ENCODE results near the gene CUX1.

Gene CUX1

GRCh38 chr7:102270178-102270887, 452.9 kb downstream of the CUX1 start:
- no peak overlapping the region for H3K4me2 ChIP-seq (ENCODE audit: low read depth, low read length)
- H3K4me3 ChIP-seq (ENCODE audit: low read length): no peak overlapping the region
- H4K20me1 ChIP-seq (ENCODE audit: insufficient read depth, low read length): no peaks in the 10 kb centered on the region
- no peaks in the 10 kb centered on the region for H3K79me2 ChIP-seq (ENCODE audit: low read length)
- DNase-seq: no peak
- no peak overlapping the region for H3K27ac ChIP-seq (ENCODE audit: low read length)
- no peaks in the 10 kb centered on the region for H3F3A ChIP-seq (ENCODE audit: insufficient read depth, low read length)
- no peak overlapping the region for H2AFZ ChIP-seq (ENCODE audit: low read length)
- no peaks in the 10 kb centered on the region for H3K9me2 ChIP-seq (replicated peaks; ENCODE audit: insufficient read depth, low read length)
- H3K36me3 ChIP-seq (replicated peaks; ENCODE audit: insufficient read depth, low read length): no peaks in the 10 kb centered on the region
- TF ChIP-seq, protein P1, sequence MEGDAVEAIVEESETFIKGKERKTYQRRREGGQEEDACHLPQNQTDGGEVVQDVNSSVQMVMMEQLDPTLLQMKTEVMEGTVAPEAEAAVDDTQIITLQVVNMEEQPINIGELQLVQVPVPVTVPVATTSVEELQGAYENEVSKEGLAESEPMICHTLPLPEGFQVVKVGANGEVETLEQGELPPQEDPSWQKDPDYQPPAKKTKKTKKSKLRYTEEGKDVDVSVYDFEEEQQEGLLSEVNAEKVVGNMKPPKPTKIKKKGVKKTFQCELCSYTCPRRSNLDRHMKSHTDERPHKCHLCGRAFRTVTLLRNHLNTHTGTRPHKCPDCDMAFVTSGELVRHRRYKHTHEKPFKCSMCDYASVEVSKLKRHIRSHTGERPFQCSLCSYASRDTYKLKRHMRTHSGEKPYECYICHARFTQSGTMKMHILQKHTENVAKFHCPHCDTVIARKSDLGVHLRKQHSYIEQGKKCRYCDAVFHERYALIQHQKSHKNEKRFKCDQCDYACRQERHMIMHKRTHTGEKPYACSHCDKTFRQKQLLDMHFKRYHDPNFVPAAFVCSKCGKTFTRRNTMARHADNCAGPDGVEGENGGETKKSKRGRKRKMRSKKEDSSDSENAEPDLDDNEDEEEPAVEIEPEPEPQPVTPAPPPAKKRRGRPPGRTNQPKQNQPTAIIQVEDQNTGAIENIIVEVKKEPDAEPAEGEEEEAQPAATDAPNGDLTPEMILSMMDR (IDR thresholded peaks at IDR 0.05; ENCODE audit: low read length): no peak
- TF ChIP-seq EZH2phosphoT487 (IDR thresholded peaks at IDR 0.05; ENCODE audit: low read length): no peak
- no peak for TF ChIP-seq EZH2 (optimal IDR thresholded peaks at IDR 0.05; ENCODE audit: low read depth, low read length)
- no peaks in the 10 kb centered on the region for H3K27me3 ChIP-seq (replicated peaks; ENCODE audit: insufficient read depth, low read length)
- peaks cover 2% of the 10 kb centered on the region; the same call in 1 of the 2 replicates for H3K4me1 ChIP-seq (ENCODE audit: low read length)
- no peaks in the 10 kb centered on the region for H3K9me3 ChIP-seq (replicated peaks; ENCODE audit: insufficient read depth, low read length)
- H3K9ac ChIP-seq (ENCODE audit: low read length): no peak overlapping the region

GRCh38 chr7:102271158-102271798, 453.9 kb downstream of the CUX1 start:
- H3K4me1 ChIP-seq (ENCODE audit: low read length): peaks cover 2% of the 10 kb centered on the region; the same call in 1 of the 2 replicates
- TF ChIP-seq, protein P1 (IDR thresholded peaks at IDR 0.05; ENCODE audit: low read length): no peak
- TF ChIP-seq EZH2 (optimal IDR thresholded peaks at IDR 0.05; ENCODE audit: low read depth, low read length) (no peak), EZH2phosphoT487 (IDR thresholded peaks at IDR 0.05; ENCODE audit: low read length) (no peak)

DNA sequence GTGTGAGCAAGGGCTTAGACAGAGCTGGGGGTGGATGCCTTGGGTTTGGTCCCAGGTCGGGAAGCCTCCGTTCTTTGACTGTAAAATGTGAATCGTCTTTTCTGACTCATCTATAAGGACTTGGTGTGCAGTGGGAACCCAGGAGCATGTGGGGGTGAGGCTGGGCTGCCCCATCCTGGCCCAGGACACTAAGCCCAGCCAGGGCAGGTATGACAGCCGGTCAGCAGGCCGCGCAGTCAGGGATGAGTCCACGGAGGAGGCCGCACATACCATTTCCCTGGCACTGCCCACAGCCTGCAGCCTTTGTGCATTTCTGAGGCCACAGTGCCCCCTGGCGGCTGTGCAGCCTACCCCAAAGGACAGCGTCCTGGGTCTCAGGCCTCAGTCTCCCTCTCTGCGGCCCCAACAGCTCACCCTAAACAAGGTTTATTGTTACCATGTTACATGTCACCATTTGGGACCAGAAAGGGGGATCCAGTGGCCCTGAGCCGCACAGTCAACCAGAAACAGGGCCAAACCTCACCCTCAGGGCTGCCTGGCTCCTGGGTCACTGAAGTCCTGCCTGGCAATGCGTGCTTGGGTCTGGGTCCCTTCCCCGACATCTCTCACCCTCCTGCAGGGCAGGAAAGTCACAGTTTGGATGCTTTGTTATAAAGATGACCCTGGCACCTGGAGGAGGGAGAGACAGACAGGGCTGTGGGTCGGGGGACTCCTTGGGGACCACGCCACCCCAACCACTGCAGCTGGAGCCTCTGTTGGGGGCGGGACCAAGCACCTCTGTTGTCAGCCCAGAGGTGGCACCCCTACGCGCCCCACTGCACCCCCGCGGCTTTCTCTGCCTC, 454.9 kb downstream of the CUX1 start:
- H3K9me2 ChIP-seq (replicated peaks; ENCODE audit: insufficient read depth, low read length): no peaks in the 10 kb centered on the region
- H2AFZ ChIP-seq (ENCODE audit: low read length): no peak overlapping the region

More at GRCh38 chr7:102271158-102271798, 453.9 kb downstream of the CUX1 start:
- no peaks in the 10 kb centered on the region for H3K36me3 ChIP-seq (replicated peaks; ENCODE audit: insufficient read depth, low read length)
- no peaks in the 10 kb centered on the region for H4K20me1 ChIP-seq (ENCODE audit: insufficient read depth, low read length)
- DNase-seq: no peak
- no peak overlapping the region for H3K9ac ChIP-seq (ENCODE audit: low read length)
- H3K9me2 ChIP-seq (replicated peaks; ENCODE audit: insufficient read depth, low read length): no peaks in the 10 kb centered on the region
- no peaks in the 10 kb centered on the region for H3K9me3 ChIP-seq (replicated peaks; ENCODE audit: insufficient read depth, low read length)
- no peak overlapping the region for H2AFZ ChIP-seq (ENCODE audit: low read length)
- H3K27me3 ChIP-seq (replicated peaks; ENCODE audit: insufficient read depth, low read length): no peaks in the 10 kb centered on the region
- no peak overlapping the region for H3K4me3 ChIP-seq (ENCODE audit: low read length)
- no peak overlapping the region for H3K27ac ChIP-seq (ENCODE audit: low read length)
- H3K79me2 ChIP-seq (ENCODE audit: low read length): no peaks in the 10 kb centered on the region
- H3F3A ChIP-seq (ENCODE audit: insufficient read depth, low read length): no peaks in the 10 kb centered on the region
- no peak overlapping the region for H3K4me2 ChIP-seq (ENCODE audit: low read depth, low read length)

More for the DNA sequence above, 454.9 kb downstream of the CUX1 start:
- Histone ChIP-seq H3K4me3 (ENCODE audit: low read length) (no peak overlapping the region), H3K36me3 (replicated peaks; ENCODE audit: insufficient read depth, low read length) (no peaks in the 10 kb centered on the region), H3K79me2 (ENCODE audit: low read length) (no peaks in the 10 kb centered on the region), H3K27ac (ENCODE audit: low read length) (no peak overlapping the region), H4K20me1 (ENCODE audit: insufficient read depth, low read length) (no peaks in the 10 kb centered on the region), H3K27me3 (replicated peaks; ENCODE audit: insufficient read depth, low read length) (no peaks in the 10 kb centered on the region), H3K4me1 (ENCODE audit: low read length) (peaks cover 2% of the 10 kb centered on the region; the same call in 1 of the 2 replicates), H3K4me2 (ENCODE audit: low read depth, low read length) (no peak overlapping the region), H3K9me3 (replicated peaks; ENCODE audit: insufficient read depth, low read length) (no peaks in the 10 kb centered on the region), H3F3A (ENCODE audit: insufficient read depth, low read length) (no peaks in the 10 kb centered on the region), H3K9ac (ENCODE audit: low read length) (no peak overlapping the region)
- TF ChIP-seq, protein P1 (IDR thresholded peaks at IDR 0.05; ENCODE audit: low read length): peak; percentile 94
- TF ChIP-seq EZH2 (optimal IDR thresholded peaks at IDR 0.05; ENCODE audit: low read depth, low read length) (no peak), EZH2phosphoT487 (IDR thresholded peaks at IDR 0.05; ENCODE audit: low read length) (no peak)
- DNase-seq: peak; percentile 70

All from MM.1S (cell line).